ENCODE results near the gene EEFSEC. TPM values are rescaled to one million over a fixed set of nuclear protein-coding genes. Genes with fewer than 3 reads are reported as not detected.

EEFSEC gene
- total RNA-seq, 2 experiments from 2014 or later, result 17.7 to 25.3 TPM

- Histone ChIP-seq H3K79me2 (ENCODE audit: insufficient read depth, low read depth, low read length) (no peaks in the 10 kb centered on the region), H3K4me2 (ENCODE audit: low read length) (no peak overlapping the region), H2AFZ (ENCODE audit: low read length) (no peak overlapping the region), H3K9me2 (ENCODE audit: insufficient read depth, low read length) (no peaks in the 10 kb centered on the region), H3K4me1 (ENCODE audit: insufficient read depth, low read length, poor library complexity, severe bottlenecking) (no peaks in the 10 kb centered on the region), H3K36me3 (ENCODE audit: insufficient read depth, low read length) (no peaks in the 10 kb centered on the region; the same call in 1 of the 2 replicates), H3K9me3 (ENCODE audit: low read length) (no peaks in the 10 kb centered on the region), H4K20me1 (ENCODE audit: insufficient read depth, low read length) (no peaks in the 10 kb centered on the region), H3K27ac (ENCODE audit: low read depth, low read length, poor library complexity, severe bottlenecking) (no peak overlapping the region), H3K4me3 (ENCODE audit: low read depth, low read length, poor library complexity, severe bottlenecking) (no peak overlapping the region)
- ChIA-PET CTCF (ENCODE audit: unreplicated experiment) (no interaction called here), POLR2A (no interaction called here)
- no TSS peak for BruUV-seq (replicated peaks)
- intact Hi-C loops (cut with micrococcal nuclease; ENCODE audit: unreplicated experiment), result no loop called here
- TF ChIP-seq CTCF (conservative IDR thresholded peaks at IDR 0.05; ENCODE audit: low read length) (no peak), EZH2phosphoT487 (IDR thresholded peaks at IDR 0.05; ENCODE audit: borderline replicate concordance, low read depth, low read length) (no peak)
- DNase-seq (ENCODE audit: low spot score), result no peak
Observed at GRCh38 chr3:128205558-128206145, 52.4 kb downstream of the EEFSEC start.

- CTCF ChIA-PET (ENCODE audit: unreplicated experiment), result no interaction called here
Observed at GRCh38 chr3:128207951-128208350, 54.7 kb downstream of the EEFSEC start.

More at GRCh38 chr3:128207951-128208350, 54.7 kb downstream of the EEFSEC start:
- Histone ChIP-seq H3K27ac (ENCODE audit: low read depth, low read length, poor library complexity, severe bottlenecking) (no peak overlapping the region), H3K9me3 (ENCODE audit: low read length) (no peaks in the 10 kb centered on the region), H2AFZ (ENCODE audit: low read length) (no peak overlapping the region), H3K36me3 (ENCODE audit: insufficient read depth, low read length) (no peaks in the 10 kb centered on the region), H3K4me3 (ENCODE audit: low read depth, low read length, poor library complexity, severe bottlenecking) (no peak overlapping the region), H4K20me1 (ENCODE audit: insufficient read depth, low read length) (no peaks in the 10 kb centered on the region), H3K4me2 (ENCODE audit: low read length) (no peak overlapping the region), H3K4me1 (ENCODE audit: insufficient read depth, low read length, poor library complexity, severe bottlenecking) (no peaks in the 10 kb centered on the region), H3K9me2 (ENCODE audit: insufficient read depth, low read length) (no peaks in the 10 kb centered on the region), H3K79me2 (ENCODE audit: insufficient read depth, low read depth, low read length) (no peaks in the 10 kb centered on the region)
- no TSS peak for BruUV-seq (replicated peaks)
- TF ChIP-seq EZH2phosphoT487 (IDR thresholded peaks at IDR 0.05; ENCODE audit: borderline replicate concordance, low read depth, low read length) (no peak), CTCF (conservative IDR thresholded peaks at IDR 0.05; ENCODE audit: low read length) (no peak)
- POLR2A ChIA-PET, result interaction anchor here (0.7 to 1.3 kb wide), 2 partner anchors 18 to 312 kb away, joined by 4 read pairs; no protein-coding TSS in a partner anchor
- intact Hi-C loops (cut with micrococcal nuclease; ENCODE audit: unreplicated experiment), result no loop called here
- no peak for DNase-seq (ENCODE audit: low spot score)

All from OCI-LY7 (cell line).